ENCODE data around the gene CLBA1.

CLBA1 gene

DNA sequence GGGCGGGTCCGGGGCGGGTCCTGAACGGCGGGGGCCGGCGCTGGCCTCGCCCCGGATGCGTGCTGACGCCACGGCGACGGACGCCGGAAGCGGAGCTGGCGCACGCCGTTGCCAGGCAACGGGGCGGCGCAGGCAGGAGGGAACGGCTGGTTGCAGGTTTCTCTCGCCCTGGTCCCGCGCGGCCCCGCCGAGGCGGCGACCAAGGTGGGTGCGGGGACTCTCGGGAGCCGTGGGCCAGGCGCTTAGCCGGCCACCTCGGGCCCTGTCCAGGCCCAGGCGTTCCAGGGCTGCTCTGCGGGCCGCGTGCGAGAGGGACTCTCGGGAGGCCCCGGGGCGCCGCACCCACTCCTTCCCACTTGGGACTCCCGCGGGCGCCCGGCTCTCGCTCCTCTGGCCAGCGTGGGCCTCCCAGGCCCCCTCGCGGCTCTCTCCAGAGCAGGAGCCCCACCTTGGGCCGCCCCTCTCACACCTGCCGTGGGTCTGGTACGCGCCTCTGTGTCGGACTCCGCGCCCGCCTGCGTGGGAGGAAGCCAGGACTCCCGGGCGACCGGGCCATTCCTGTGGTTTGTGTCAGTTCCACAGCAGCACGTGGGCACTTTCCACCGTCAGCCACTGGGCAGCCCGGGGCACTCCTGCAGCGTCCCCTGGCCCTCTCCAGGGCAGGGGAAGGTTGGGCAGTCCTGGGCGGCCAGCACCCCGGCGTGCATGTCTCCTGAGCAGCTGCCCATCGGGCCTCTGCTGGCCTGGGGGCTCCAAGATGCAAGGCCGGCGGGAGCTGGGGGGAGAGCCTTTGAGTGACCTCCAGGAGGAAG, at the start of gene CLBA1:
CLBA1 (plus strand) TSS at position 114 of the 812 bp plus-strand sequence; CDS start at position 758, 644 bp downstream.
- no peak for TF ChIP-seq CTCF (IDR thresholded peaks at IDR 0.05; ENCODE audit: low read depth, low read length)
- H3K4me3 ChIP-seq (replicated peaks in 1 of 2; ENCODE audit: low read depth in 2 of 2, low read length in 2 of 2) = peak within 1 kb of the TSS; percentile 66 to 79
- DNase-seq (ENCODE audit: low read depth in 2 of 2) = peak; percentile 85 to 94

- no peak for TF ChIP-seq CTCF (IDR thresholded peaks at IDR 0.05; ENCODE audit: low read depth, low read length)
- no peak for DNase-seq (ENCODE audit: low read depth in 2 of 2)
- no peak overlapping the region for H3K4me3 ChIP-seq (replicated peaks in 1 of 2; ENCODE audit: low read depth in 2 of 2, low read length in 2 of 2)
Measured at GRCh38 chr14:104935955-104936354, 49.6 kb upstream of the CLBA1 start.

- DNase-seq (ENCODE audit: low read depth in 2 of 2) = no peak
- no peak overlapping the region for H3K4me3 ChIP-seq (replicated peaks in 1 of 2; ENCODE audit: low read depth in 2 of 2, low read length in 2 of 2)
- TF ChIP-seq CTCF (IDR thresholded peaks at IDR 0.05; ENCODE audit: low read depth, low read length) = no peak
Measured at GRCh38 chr14:104936361-104937155, 49.0 kb upstream of the CLBA1 start.

- H3K4me3 ChIP-seq (replicated peaks in 1 of 2; ENCODE audit: low read depth in 2 of 2, low read length in 2 of 2) = no peak overlapping the region
- DNase-seq (ENCODE audit: low read depth in 2 of 2) = no peak
- TF ChIP-seq CTCF (IDR thresholded peaks at IDR 0.05; ENCODE audit: low read depth, low read length) = no peak
Measured at GRCh38 chr14:104937161-104937560, 48.4 kb upstream of the CLBA1 start.

DNA sequence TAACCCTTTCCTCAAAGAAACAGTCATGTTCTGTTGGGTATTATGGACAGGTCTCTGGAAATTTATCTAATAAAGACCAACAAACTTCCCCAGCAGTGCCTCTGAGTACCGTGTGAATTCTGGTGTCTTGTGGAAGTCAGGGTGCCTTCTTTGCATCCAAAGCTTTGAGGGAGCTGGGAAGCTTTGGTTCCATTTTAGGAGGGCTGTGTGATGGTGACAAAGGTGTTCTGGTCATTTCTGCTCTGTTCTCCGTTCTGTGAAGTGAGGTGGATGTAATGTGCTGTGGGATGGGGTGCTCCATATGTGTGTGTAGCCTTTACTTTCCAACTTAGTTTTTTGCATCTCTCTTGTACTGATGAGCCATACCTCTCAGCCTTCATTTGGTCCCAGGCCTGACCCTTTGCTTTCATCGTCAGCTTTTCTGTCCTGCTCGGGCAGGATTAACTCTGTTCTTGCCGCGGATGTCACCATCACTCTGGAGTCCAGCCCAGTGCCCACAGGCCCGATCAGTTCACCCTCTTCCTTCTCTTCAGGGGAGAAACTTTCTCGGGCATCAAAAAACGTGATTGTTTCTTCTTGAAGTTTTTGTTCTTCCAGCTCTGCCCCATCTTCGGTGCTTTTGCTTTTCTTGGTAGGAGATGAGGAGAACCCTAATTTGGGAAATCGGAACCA, 47.8 kb upstream of the CLBA1 start:
- DNase-seq (ENCODE audit: low read depth in 2 of 2) = no peak
- no peak overlapping the region for H3K4me3 ChIP-seq (replicated peaks in 1 of 2; ENCODE audit: low read depth in 2 of 2, low read length in 2 of 2)
- TF ChIP-seq CTCF (IDR thresholded peaks at IDR 0.05; ENCODE audit: low read depth, low read length) = no peak

DNA sequence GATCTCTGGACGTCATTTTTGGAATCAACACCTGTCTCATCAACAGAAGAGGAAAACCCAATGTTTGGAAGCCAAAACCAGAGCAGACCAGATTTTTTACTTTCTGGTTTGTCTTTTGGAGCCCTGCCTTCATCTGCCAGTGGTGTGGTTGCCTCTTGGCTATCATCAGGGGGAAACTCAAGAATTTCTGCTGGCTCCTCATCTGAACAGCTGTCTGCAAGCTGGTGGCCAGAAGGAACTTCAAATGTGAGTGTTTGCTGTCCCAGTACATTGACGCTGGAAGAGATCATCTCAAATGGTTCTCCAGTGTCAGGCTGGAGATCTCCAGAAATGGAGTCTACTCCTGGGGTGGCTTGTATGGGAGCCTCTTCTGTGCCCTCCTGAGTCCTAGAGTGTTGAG, 47.2 kb upstream of the CLBA1 start:
- DNase-seq (ENCODE audit: low read depth in 2 of 2) = no peak
- no peak overlapping the region for H3K4me3 ChIP-seq (replicated peaks in 1 of 2; ENCODE audit: low read depth in 2 of 2, low read length in 2 of 2)

More for the DNA sequence above, 47.2 kb upstream of the CLBA1 start:
- no peak for TF ChIP-seq CTCF (IDR thresholded peaks at IDR 0.05; ENCODE audit: low read depth, low read length)

Data from cardiac fibroblast (primary cell).